Activated CD8-positive, alpha-beta memory T cell treated with anti-CD3 and anti-CD28 coated beads, Interleukin-2, amount 50 U/mL, for 24 hours (primary cell): ENCODE measurements around the gene WBP4.
A peak's percentile ranks its signal among the peaks of the same experiment; 100 is the strongest.
"Not testable (repeated sequence)": the region's sequence is repeated elsewhere in the genome, so short reads cannot be mapped to it uniquely, and the experiment has no call there.

Experiments used
- DNase-seq: peaks from one replicate; pipeline ENCODE4 v3.0.0-alpha.2; 2020; ENCODE audit errors: extremely low read depth

WBP4 gene

GRCh38 chr13:41085961-41086585 is 24.8 kb downstream of the WBP4 start:
- DNase-seq = no peak

GRCh38 chr13:41095681-41096080 is 34.4 kb downstream of the WBP4 start:
- not testable (repeated sequence) for DNase-seq

GRCh38 chr13:41098761-41099160 is 37.5 kb downstream of the WBP4 start:
- DNase-seq = no peak

GRCh38 chr13:41099986-41100385 is 38.7 kb downstream of the WBP4 start:
- no peak for DNase-seq

GRCh38 chr13:41107104-41107571 is 45.8 kb downstream of the WBP4 start:
- no peak for DNase-seq

- no peak for DNase-seq
Observed at GRCh38 chr13:41107584-41108014, 46.3 kb downstream of the WBP4 start.

GRCh38 chr13:41111454-41111853 is 50.1 kb downstream of the WBP4 start:
- no peak for DNase-seq

GRCh38 chr13:41117869-41118268 is 56.6 kb downstream of the WBP4 start:
- DNase-seq = no peak

- no peak for DNase-seq
Observed at GRCh38 chr13:41122838-41123237, 61.5 kb downstream of the WBP4 start.

- DNase-seq = no peak
Observed at GRCh38 chr13:41127701-41128100, 66.4 kb downstream of the WBP4 start.

GRCh38 chr13:41130356-41130755 is 69.0 kb downstream of the WBP4 start:
- no peak for DNase-seq

GRCh38 chr13:41131189-41131588 is 69.9 kb downstream of the WBP4 start:
- not testable (repeated sequence) for DNase-seq

- DNase-seq = not testable (repeated sequence)
Observed at GRCh38 chr13:41131660-41132511, 70.6 kb downstream of the WBP4 start.

GRCh38 chr13:41132512-41133152 is 71.3 kb downstream of the WBP4 start, which contains the start of gene KBTBD6:
TSS of gene KBTBD6 (minus strand) at chr13:41132802. CDS start at chr13:41132511, 291 bp downstream.
- peak; percentile 89 for DNase-seq
